Chondrocyte (in vitro differentiated cells): Measurements from ENCODE around the gene ISX. TPM values are rescaled to one million over a fixed set of nuclear protein-coding genes. Genes with fewer than 3 reads are reported as not detected.

Experiments
- DNase-seq: peaks from one replicate; pipeline ENCODE4 v3.0.0; 2021; ENCODE audit warnings: mixed read lengths, low spot score
- H3K27ac Mint-ChIP-seq: one replicate; pipeline ENCODE4 v1.8.0; 2021; ENCODE audit warnings: mild to moderate bottlenecking, moderate library complexity, mixed read lengths; ENCODE audit not compliant: unreplicated experiment
- H3K27me3 Mint-ChIP-seq: 2 replicates; pipeline ENCODE4 v1.8.0; 2021; ENCODE audit warnings: low read depth, mixed read lengths
- H3K36me3 Mint-ChIP-seq: 2 replicates; pipeline ENCODE4 v1.8.0; 2021; ENCODE audit warnings: low read depth, mixed read lengths
- H3K4me1 Mint-ChIP-seq: 2 replicates; pipeline ENCODE4 v1.8.0; 2021; ENCODE audit warnings: low read depth, mild to moderate bottlenecking, mixed read lengths
- H3K4me3 Mint-ChIP-seq: one replicate; pipeline ENCODE4 v1.8.0; 2021; ENCODE audit warnings: mild to moderate bottlenecking, moderate library complexity, mixed read lengths; ENCODE audit not compliant: unreplicated experiment
- H3K9me3 Mint-ChIP-seq: 2 replicates; pipeline ENCODE4 v1.8.0; 2021; ENCODE audit warnings: low read depth, mixed read lengths
- CTCF ChIP-seq: fragments of 200-600 bp; sonication (generic); IDR thresholded peaks from 2 replicates; pipeline ENCODE4 v1.5.0; 2021; ENCODE audit warnings: antibody characterized with exemption, mild to moderate bottlenecking, moderate library complexity
- total RNA-seq: library from RNA; stranded (reverse); gene quantifications from 3 replicates; pipeline ENCODE4 v1.2.1, GENCODE V29; 2021

Gene ISX
- total RNA-seq, 1 donor from 2014 or later = not detected

- no peaks in the 10 kb centered on the region for H3K36me3 Mint-ChIP-seq
- no peak overlapping the region for H3K4me3 Mint-ChIP-seq
- peaks cover 8% of the 10 kb centered on the region for H3K27me3 Mint-ChIP-seq
- TF ChIP-seq CTCF = no peak
- DNase-seq = no peak
- no peaks in the 10 kb centered on the region for H3K4me1 Mint-ChIP-seq
- H3K27ac Mint-ChIP-seq = no peak overlapping the region
- H3K9me3 Mint-ChIP-seq = no peaks in the 10 kb centered on the region
Observed at GRCh38 chr22:35119494-35119893, 53.5 kb downstream of the ISX start.

GRCh38 chr22:35124691-35125219, 58.8 kb downstream of the ISX start:
- no peak overlapping the region for H3K27ac Mint-ChIP-seq

GRCh38 chr22:35126993-35127392, 61.0 kb downstream of the ISX start:
- Mint-ChIP-seq H3K9me3 (no peaks in the 10 kb centered on the region), H3K27me3 (peaks cover 19% of the 10 kb centered on the region), H3K27ac (no peak overlapping the region), H3K4me1 (no peaks in the 10 kb centered on the region), H3K4me3 (no peak overlapping the region), H3K36me3 (no peaks in the 10 kb centered on the region)
- DNase-seq = no peak
- TF ChIP-seq CTCF = no peak

More at GRCh38 chr22:35124691-35125219, 58.8 kb downstream of the ISX start:
- no peak overlapping the region for H3K4me3 Mint-ChIP-seq
- TF ChIP-seq CTCF = no peak
- DNase-seq = no peak
- no peaks in the 10 kb centered on the region for H3K9me3 Mint-ChIP-seq
- peaks cover 13% of the 10 kb centered on the region for H3K27me3 Mint-ChIP-seq
- no peaks in the 10 kb centered on the region for H3K36me3 Mint-ChIP-seq
- H3K4me1 Mint-ChIP-seq = no peaks in the 10 kb centered on the region

- DNase-seq = no peak
- no peaks in the 10 kb centered on the region for H3K9me3 Mint-ChIP-seq
- H3K36me3 Mint-ChIP-seq = no peaks in the 10 kb centered on the region
- peaks cover 27% of the 10 kb centered on the region for H3K27me3 Mint-ChIP-seq
- no peak overlapping the region for H3K27ac Mint-ChIP-seq
- no peak for TF ChIP-seq CTCF
- H3K4me3 Mint-ChIP-seq = no peak overlapping the region
- H3K4me1 Mint-ChIP-seq = no peaks in the 10 kb centered on the region
Observed at GRCh38 chr22:35128637-35129036, 62.7 kb downstream of the ISX start.

GRCh38 chr22:35131525-35132000, 65.6 kb downstream of the ISX start:
- Mint-ChIP-seq H3K4me3 (no peak overlapping the region), H3K27me3 (peaks cover 27% of the 10 kb centered on the region), H3K36me3 (no peaks in the 10 kb centered on the region), H3K4me1 (no peaks in the 10 kb centered on the region), H3K27ac (no peak overlapping the region), H3K9me3 (no peaks in the 10 kb centered on the region)
- no peak for TF ChIP-seq CTCF
- no peak for DNase-seq
